Effector memory CD4-positive, alpha-beta T cell (primary cell): ENCODE measurements around the gene CMSS1.

Experiments used
- DNase-seq, 3 donors: peaks; one replicate each; pipeline ENCODE4 v3.0.0-alpha.2; 2020
- H3K27ac ChIP-seq: 2 replicates; pipeline ENCODE4 v1.7.0; 2013; ENCODE audit warnings: mild to moderate bottlenecking, low read length, moderate library complexity; ENCODE audit not compliant: insufficient read depth, poor library complexity, severe bottlenecking
- H3K27me3 ChIP-seq: replicated peaks from 2 replicates; pipeline ENCODE4 v1.7.0; 2013; ENCODE audit warnings: mild to moderate bottlenecking, low read length; ENCODE audit not compliant: insufficient read depth, control insufficient read depth, poor library complexity, severe bottlenecking
- H3K36me3 ChIP-seq: 2 replicates; pipeline ENCODE4 v1.7.0; 2013; ENCODE audit warnings: mild to moderate bottlenecking, low read length, moderate library complexity; ENCODE audit not compliant: control insufficient read depth, insufficient read depth
- H3K4me1 ChIP-seq: 2 replicates; pipeline ENCODE4 v1.7.0; 2013; ENCODE audit warnings: low read length, mild to moderate bottlenecking; ENCODE audit not compliant: control insufficient read depth, insufficient read depth, poor library complexity, severe bottlenecking
- H3K4me3 ChIP-seq: 2 replicates; pipeline ENCODE4 v1.7.0; 2013; ENCODE audit warnings: low read length, low read depth, mild to moderate bottlenecking; ENCODE audit not compliant: insufficient read depth, poor library complexity, severe bottlenecking
- H3K9me3 ChIP-seq: 2 replicates; pipeline ENCODE4 v1.7.0; 2013; ENCODE audit warnings: mild to moderate bottlenecking, low read length, moderate library complexity; ENCODE audit not compliant: control insufficient read depth

CMSS1 gene

DNA sequence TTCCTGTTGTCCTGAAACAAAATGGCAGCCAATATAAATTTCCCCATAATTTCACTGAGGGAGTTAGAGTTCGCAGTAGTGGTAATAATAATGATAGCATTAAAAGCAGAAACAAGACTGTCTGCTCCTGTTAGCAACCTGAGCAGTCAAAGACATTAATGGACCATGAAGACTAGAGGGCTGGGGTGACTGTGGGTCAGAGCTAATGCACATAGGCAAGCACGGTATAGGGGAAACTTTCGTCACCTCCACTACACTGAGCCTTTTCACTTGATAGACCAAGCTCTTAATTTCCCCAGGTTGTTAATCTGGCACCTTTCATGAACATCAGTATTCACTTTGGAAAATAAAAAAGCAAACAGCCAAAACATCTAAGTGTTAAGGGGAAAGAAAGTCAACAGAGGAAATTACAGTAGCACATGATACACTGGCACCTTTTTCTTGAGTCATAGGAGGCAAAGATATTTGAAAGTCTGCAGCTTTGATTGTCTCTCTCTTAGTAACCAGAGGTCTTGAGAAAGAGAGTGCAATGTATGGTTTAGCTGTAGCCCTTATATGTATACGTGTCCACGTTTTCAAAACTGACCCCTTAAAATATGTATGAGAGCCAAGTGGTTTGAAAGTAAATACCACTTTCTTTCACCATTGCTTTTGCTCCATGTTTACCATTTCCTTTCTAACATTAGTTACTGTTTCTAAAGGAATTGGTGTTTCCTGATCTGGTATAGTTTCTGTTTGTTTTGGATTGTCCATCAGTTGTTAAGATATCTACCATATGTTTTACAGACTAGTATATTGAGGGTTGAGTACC lies 191.8 kb downstream of the CMSS1 start:
- Histone ChIP-seq H3K4me3 (no peak overlapping the region), H3K36me3 (no peaks in the 10 kb centered on the region), H3K9me3 (no peaks in the 10 kb centered on the region), H3K27me3 (no peaks in the 10 kb centered on the region), H3K4me1 (no peaks in the 10 kb centered on the region), H3K27ac (no peak overlapping the region)
- no peak for DNase-seq

- no peaks in the 10 kb centered on the region for H3K4me1 ChIP-seq
- H3K27ac ChIP-seq: no peak overlapping the region
- no peaks in the 10 kb centered on the region for H3K36me3 ChIP-seq
- no peaks in the 10 kb centered on the region for H3K9me3 ChIP-seq
- no peak for DNase-seq
- no peak overlapping the region for H3K4me3 ChIP-seq
- H3K27me3 ChIP-seq: no peaks in the 10 kb centered on the region
Measured at GRCh38 chr3:100010087-100010417, 192.4 kb downstream of the CMSS1 start.

GRCh38 chr3:100018806-100019205 lies 201.1 kb downstream of the CMSS1 start:
- Histone ChIP-seq H3K27ac (no peak overlapping the region), H3K27me3 (no peaks in the 10 kb centered on the region), H3K4me1 (no peaks in the 10 kb centered on the region), H3K9me3 (no peaks in the 10 kb centered on the region), H3K36me3 (no peaks in the 10 kb centered on the region), H3K4me3 (no peak overlapping the region)
- no peak for DNase-seq

DNA sequence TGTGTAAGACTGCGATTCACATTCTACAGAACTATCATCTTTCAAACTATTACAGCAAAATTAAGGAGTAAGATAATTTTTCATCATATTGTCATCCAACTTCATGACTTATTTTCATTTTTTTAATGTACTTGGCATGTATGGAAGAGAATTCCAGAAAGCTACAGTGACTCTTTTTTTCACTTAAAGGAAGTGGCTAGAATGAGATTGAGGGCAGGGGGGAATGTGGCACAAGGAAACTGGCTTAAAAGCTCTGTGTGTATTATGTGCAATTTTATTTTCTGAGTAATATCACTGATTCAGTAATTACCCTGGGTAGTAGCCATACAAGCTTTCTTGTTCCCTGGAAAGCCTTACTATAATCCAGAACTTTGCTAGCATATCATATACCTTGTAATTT lies 202.1 kb downstream of the CMSS1 start:
- H3K4me1 ChIP-seq: no peaks in the 10 kb centered on the region
- H3K9me3 ChIP-seq: no peaks in the 10 kb centered on the region
- H3K27ac ChIP-seq: no peak overlapping the region
- no peaks in the 10 kb centered on the region for H3K27me3 ChIP-seq
- H3K36me3 ChIP-seq: no peaks in the 10 kb centered on the region
- no peak overlapping the region for H3K4me3 ChIP-seq
- DNase-seq: no peak

DNA sequence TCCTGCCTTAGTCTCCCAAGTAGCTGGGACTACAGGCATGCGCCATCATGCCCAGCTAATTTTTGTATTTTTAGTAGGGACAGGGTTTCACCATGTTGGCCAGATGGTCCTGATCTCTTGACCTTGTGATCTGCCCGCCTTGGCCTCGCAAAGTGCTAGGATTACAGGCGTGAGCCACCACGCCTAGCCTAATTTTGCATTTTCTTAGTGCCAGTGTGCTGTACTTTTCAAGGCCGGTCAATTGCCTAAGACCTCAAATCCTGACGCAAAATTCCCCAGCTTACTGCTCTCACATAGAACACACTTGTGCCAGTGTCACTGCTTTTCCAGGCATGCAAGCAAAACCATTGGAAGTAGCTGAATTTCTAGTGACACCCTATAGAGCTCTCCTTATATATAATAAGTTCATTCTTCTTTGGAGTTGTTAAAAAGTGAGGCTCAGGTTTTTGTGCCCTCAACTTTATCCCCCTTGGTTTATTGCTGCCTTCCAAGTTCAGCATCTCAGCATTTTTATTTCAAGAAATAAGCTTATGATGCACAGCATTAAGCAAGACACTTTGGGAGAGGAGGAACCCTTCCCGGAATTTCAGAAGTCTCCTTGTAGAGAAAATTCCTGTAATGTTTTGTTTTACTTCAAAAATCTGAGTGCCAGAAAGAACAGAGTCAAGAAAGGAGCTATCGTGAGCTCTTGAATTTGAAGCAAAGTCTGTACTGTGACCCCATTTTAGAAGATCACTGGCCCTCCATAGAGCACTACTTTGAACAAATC lies 203.4 kb downstream of the CMSS1 start:
- no peaks in the 10 kb centered on the region for H3K36me3 ChIP-seq
- no peaks in the 10 kb centered on the region for H3K4me1 ChIP-seq
- no peak overlapping the region for H3K27ac ChIP-seq
- H3K4me3 ChIP-seq: no peak overlapping the region
- H3K9me3 ChIP-seq: no peaks in the 10 kb centered on the region
- DNase-seq: no peak
- no peaks in the 10 kb centered on the region for H3K27me3 ChIP-seq

DNA sequence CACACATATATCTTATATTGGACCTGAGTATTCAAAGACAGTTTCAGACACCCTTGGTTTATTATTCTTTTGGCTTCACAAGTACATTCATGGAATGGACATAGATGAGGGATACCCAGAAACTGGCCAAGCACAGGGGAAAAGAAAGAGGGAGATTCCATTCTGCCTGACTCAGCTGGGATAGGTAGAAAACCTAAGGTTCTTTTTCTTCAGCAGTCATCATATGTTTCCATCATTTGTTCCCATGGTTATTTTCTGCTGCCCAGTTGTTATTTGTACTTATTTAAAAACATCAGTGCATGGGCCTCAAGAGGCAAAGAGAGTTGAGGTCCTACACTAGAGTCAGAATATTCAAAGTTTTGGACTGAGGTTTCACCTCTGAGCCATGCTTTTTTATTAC lies 204.8 kb downstream of the CMSS1 start:
- Histone ChIP-seq H3K9me3 (no peaks in the 10 kb centered on the region), H3K4me1 (no peaks in the 10 kb centered on the region), H3K36me3 (no peaks in the 10 kb centered on the region), H3K27ac (no peak overlapping the region), H3K4me3 (no peak overlapping the region), H3K27me3 (no peaks in the 10 kb centered on the region)
- no peak for DNase-seq

GRCh38 chr3:100023150-100023549 lies 205.5 kb downstream of the CMSS1 start:
- no peak overlapping the region for H3K4me3 ChIP-seq
- no peaks in the 10 kb centered on the region for H3K4me1 ChIP-seq
- no peaks in the 10 kb centered on the region for H3K36me3 ChIP-seq
- no peaks in the 10 kb centered on the region for H3K9me3 ChIP-seq
- H3K27ac ChIP-seq: no peak overlapping the region
- H3K27me3 ChIP-seq: no peaks in the 10 kb centered on the region
- no peak for DNase-seq

GRCh38 chr3:100023595-100023994 lies 205.9 kb downstream of the CMSS1 start:
- Histone ChIP-seq H3K36me3 (no peaks in the 10 kb centered on the region), H3K9me3 (no peaks in the 10 kb centered on the region), H3K27ac (no peak overlapping the region), H3K27me3 (no peaks in the 10 kb centered on the region), H3K4me1 (no peaks in the 10 kb centered on the region), H3K4me3 (no peak overlapping the region)
- DNase-seq: no peak

- DNase-seq: no peak
- H3K9me3 ChIP-seq: no peaks in the 10 kb centered on the region
- H3K36me3 ChIP-seq: no peaks in the 10 kb centered on the region
- H3K27me3 ChIP-seq: no peaks in the 10 kb centered on the region
- H3K4me1 ChIP-seq: no peaks in the 10 kb centered on the region
- H3K4me3 ChIP-seq: no peak overlapping the region
- H3K27ac ChIP-seq: no peak overlapping the region
Measured at GRCh38 chr3:100024520-100025303, 207.1 kb downstream of the CMSS1 start.

GRCh38 chr3:100027321-100027720 lies 209.7 kb downstream of the CMSS1 start:
- Histone ChIP-seq H3K36me3 (no peaks in the 10 kb centered on the region), H3K9me3 (no peaks in the 10 kb centered on the region), H3K27me3 (no peaks in the 10 kb centered on the region), H3K4me3 (no peak overlapping the region), H3K27ac (no peak overlapping the region), H3K4me1 (no peaks in the 10 kb centered on the region)
- DNase-seq: no peak
